GM10266 (cell line): ENCODE results near the gene SDK1.

Experiments used
- DNase-seq: peaks from one replicate; pipeline ENCODE4 v3.0.0; 2012; ENCODE audit errors: extremely low spot score
- TF ChIP-seq, protein P1 (sequence below): IDR thresholded peaks from 2 replicates; pipeline ENCODE4 v1.5.1; 2012; ENCODE audit warnings: mild to moderate bottlenecking, low read depth; ENCODE audit not compliant: control insufficient read depth, insufficient read depth; ENCODE audit errors: missing control alignments

Gene SDK1

DNA sequence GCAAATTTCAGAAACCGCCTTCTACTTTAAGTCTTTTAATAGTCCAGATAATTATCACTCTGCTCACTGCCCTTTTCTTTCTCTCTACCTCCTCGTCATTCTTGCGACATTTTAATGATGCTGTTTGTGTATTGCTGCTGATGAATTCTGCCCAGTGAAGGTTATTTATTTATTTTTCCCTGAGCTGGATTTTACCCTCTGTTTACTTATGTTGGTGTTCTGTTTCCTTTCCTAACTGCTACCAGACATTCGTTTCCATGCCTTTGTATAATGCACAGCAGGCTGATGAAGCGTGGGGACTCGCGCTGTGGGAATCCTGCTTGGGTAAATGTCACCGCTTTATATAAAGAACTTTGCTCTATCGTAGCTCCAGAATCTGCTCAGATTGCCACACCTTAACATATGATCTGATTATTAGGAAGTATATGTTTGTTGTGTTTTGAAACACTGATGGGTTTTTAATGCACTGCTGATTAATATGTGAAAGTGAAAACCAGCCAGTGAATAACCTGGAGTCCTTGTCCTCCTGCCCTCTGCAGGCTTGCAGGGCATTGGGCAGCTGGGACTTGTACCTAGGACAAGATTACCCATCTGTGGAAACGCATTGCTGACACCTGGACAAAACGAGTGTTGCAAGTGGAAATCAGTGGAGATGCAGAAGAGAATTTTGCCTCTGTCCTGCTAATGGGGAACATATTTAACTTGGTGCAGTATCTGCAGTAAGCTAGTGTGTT, 291.5 kb downstream of the SDK1 start:
- TF ChIP-seq, protein P1, sequence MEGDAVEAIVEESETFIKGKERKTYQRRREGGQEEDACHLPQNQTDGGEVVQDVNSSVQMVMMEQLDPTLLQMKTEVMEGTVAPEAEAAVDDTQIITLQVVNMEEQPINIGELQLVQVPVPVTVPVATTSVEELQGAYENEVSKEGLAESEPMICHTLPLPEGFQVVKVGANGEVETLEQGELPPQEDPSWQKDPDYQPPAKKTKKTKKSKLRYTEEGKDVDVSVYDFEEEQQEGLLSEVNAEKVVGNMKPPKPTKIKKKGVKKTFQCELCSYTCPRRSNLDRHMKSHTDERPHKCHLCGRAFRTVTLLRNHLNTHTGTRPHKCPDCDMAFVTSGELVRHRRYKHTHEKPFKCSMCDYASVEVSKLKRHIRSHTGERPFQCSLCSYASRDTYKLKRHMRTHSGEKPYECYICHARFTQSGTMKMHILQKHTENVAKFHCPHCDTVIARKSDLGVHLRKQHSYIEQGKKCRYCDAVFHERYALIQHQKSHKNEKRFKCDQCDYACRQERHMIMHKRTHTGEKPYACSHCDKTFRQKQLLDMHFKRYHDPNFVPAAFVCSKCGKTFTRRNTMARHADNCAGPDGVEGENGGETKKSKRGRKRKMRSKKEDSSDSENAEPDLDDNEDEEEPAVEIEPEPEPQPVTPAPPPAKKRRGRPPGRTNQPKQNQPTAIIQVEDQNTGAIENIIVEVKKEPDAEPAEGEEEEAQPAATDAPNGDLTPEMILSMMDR: no peak
- DNase-seq: no peak

DNA sequence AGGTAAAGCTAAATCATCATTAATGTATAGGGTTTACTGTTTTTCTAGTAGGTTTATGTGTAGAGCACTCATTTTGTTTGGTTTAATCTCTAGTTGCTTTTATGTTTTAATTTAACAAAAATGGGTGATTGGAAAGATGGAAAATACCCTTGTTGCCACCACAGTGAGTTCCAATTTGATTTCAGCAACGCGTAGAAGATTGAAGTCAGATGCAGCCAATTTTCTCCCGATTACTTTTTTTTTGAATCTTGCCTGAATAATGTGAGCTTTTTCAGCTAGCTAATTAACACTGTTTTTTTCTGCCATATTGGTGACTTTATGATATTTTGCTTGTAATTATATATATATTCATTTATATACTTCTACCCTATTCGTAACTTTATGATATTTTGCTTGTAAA, 293.8 kb downstream of the SDK1 start:
- TF ChIP-seq, protein P1: no peak
- DNase-seq: no peak

DNA sequence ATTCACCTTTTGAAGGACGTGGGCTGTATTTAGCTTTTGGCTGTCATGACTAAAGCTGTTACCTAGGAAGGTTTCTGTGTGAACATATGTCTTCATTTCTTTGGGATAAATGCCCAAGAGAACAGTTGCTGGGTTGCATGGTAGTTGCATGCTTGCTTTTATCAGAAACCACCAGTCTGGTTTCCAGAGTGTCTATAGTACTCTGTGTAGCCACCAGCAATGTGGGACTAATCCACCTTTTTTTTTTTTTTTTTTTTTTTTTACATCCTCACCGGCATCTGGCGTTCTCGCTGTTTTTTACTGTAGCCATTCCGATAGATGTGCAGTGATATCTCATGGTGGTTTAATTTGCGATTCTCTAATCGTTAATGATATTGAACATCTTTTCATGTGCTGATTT, 297.8 kb downstream of the SDK1 start:
- TF ChIP-seq, protein P1: no peak
- DNase-seq: no peak

DNA sequence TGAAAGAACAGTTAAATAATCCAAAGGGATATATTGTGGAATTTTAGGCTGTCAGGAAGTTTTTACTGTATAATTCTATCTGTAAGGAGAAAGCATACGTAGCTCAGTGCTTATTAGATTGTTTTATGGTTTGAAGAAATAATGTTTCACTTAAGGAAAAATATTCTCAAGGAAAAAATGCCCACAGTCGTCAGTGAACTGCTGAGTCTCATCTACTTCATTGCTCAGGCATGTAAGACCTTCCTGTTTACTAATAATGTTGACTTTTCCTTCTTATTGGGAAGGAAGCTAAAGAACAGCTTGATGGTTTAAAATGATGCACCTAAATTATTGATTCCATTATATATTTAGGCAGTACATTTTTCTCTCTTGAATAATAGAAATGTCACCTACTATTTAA, 304.2 kb downstream of the SDK1 start:
- no peak for DNase-seq
- TF ChIP-seq, protein P1: no peak

DNA sequence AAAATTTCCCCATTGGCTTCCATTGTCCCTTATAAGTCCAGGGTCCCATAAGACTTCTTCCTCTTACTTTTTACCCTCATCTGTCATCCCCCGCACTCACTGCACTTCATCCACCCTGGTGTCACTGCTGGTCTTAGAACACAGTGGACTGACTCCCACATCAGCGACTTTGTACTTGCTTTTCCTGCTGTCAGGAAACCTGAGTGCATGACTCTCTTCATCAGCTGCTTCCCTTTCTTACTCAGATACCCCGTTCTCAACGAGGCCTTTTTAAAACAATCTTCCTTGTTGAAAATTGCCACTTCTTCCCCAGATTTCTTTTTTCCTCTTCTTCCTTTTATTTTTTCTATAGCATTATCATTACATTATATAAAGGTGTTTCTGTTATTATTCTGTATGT, 305.4 kb downstream of the SDK1 start:
- DNase-seq: no peak
- TF ChIP-seq, protein P1: no peak

DNA sequence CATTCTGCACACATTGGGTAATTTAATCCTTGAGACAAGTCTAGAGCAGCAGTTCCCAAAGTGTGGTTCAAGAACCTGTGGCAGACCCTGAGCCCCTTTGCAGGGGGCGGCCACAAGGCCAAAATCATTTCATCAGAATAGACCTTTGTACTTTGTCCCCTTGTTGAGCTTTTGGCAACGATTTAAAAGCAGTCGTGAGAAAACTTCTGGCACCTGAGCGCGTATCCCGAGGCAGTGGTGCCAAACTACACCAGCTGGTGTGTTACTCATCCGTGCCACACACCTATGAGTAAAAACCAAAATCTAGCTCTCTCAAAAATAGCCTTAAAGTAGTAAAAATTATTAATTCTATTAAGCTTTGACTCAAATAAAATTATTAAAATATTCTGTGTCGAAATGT, 306.8 kb downstream of the SDK1 start:
- no peak for DNase-seq
- TF ChIP-seq, protein P1: no peak

DNA sequence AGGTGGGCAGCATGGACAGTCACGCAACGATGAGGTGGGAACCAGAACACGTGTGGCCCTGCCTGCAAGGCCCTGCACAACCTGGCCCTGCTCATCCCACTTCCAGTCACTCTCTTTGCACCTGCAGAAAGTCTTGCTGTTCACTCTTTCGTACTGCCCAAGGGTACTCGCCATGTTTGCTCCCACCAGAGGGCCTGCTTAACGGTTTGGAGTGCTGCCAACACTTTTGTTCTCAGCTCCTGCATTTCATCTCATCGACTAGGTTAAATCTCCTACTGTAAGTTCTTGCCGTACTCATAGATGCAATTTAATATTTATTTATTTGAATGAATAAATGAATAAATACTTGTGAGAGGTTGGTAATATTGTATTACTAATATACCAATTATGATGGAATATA, 315.3 kb downstream of the SDK1 start:
- TF ChIP-seq, protein P1: no peak
- DNase-seq: no peak
